Central memory CD4-positive, alpha-beta T cell (primary cell): ENCODE results near the gene GPR31.

Source experiments
- DNase-seq: peaks from one replicate; pipeline ENCODE4 v3.0.0; 2022

The GPR31 gene

GRCh38 chr6:167137881-167138280, 19.9 kb downstream of the GPR31 start:
- no peak for DNase-seq

DNA sequence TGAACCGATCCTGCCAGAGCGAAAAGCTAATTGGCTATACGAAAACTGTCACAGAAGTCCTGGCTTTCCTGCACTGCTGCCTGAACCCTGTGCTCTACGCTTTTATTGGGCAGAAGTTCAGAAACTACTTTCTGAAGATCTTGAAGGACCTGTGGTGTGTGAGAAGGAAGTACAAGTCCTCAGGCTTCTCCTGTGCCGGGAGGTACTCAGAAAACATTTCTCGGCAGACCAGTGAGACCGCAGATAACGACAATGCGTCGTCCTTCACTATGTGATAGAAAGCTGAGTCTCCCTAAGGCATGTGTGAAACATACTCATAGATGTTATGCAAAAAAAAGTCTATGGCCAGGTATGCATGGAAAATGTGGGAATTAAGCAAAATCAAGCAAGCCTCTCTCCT, 20.7 kb downstream of the GPR31 start:
- no peak for DNase-seq

GRCh38 chr6:167136376-167136775, 21.4 kb downstream of the GPR31 start:
- no peak for DNase-seq

DNA sequence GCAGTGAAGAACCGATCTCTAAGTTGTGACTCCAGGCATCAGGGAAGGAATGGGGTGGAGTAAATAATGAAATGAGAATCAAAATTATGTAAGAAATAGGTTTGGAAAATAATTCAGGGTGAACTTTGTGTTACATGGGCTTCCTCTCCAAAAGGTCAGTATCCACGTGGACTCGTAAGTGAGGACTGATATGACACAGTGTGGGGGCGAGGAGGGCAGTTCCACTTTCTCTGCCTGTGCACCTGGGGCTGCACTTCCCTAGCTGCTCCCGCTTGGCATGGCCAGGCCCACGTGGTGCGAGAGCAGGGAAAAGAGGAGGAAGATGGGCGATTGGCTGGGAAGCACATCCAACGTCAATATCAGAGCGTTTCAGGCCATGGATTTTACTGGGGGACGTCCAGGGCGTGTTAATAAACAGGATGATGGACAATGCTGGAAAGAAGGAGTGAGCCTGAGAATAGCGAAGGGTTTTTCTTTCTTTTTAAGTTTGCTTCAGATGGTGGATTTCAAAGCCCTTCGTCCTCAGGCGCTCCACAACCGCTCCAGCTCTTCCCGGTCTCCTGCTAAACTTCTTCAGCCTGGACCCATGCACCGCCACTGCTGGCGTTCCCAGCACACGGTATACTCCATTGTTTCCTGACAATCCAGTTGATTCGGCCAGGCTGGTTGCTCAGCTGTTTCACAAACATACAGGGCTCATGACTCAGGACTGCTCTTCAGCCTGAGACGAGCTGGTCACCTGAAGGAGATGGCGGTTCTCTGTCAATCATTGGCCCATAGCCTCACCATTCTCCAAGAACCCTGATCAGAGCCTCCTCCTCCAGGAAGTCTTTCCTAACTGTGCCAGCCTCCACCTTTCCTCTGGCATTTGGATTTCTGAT, 23.1 kb downstream of the GPR31 start:
- DNase-seq, result no peak

DNA sequence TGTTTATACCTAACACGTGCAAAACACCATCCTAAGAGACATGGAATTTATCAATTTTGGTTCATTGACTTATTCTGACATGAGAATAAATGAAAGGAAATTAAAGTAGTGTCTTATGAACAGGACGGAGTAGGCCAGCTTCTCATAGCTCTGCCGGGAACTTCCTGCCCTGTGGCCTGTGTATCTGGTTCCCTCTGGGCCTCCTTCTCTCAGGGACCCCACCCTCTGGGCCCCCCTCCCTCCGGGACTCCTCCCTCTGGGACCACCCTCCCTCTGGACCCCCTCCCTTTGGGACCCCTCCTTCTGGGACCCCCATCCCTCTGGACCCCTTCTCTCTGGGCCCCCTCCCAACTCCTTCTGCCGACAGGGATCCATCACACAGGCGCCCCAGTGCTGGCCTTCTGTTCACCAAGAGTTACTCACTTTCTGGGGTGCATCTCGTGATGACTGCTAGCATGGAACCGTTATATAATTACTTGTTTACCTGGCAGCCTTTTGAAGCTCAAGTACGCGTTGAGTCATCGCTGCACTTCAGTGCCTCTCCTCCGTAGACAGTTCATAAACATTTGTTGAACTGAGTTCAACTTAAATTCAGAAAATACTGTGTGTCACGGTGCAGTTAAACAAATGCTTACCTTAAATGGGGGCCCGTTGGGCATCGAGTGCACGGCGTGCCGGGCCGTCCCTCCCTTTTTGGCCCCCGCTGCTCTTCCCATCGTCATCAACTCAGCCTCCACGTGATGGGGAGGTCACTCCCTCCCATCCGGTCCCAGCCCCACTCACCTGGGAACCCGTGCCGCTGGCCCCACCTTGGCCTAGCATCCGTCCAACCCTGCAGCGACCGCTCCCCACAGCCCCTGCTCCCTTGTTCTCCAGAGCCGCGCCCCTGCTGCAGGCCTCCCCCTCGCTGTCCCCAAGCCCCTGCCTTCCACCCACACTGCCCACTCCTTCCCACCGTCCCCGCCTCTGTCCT, 26.8 kb downstream of the GPR31 start:
- DNase-seq, result no peak

DNA sequence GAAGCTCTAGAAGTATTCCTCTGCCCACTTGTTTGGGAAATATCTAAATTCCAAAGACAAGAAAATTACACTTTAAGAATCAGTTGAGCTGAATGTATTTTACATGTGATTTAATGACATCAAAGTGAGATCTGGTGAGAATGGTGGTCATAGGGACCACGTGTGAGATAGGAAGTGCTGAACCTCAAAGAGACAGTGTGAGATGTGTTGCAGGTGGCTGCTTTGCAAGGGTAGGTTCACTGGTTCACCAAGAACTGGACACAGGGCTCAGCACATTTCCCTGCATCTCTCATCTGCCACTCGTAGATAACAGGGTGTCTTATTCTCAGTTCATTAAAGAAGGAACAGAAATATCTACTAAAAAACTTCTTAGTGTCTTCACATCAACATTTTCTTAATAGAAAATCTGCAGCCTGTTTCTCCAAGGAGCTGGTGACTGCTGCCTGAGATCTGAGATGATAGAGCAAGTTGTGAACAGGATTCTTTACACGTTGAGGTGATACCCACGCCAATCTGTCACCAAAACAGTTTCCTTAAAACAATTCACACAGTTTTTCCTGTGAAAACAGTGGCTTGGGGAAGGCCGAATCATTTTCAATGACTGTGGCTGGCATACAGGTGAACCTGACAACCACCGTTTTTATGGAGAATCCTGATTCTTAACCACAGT, 27.6 kb downstream of the GPR31 start:
- DNase-seq, result no peak

- no peak for DNase-seq
Measured at GRCh38 chr6:167129562-167129961, 28.2 kb downstream of the GPR31 start.

- no peak for DNase-seq
Measured at GRCh38 chr6:167129159-167129558, 28.6 kb downstream of the GPR31 start.

- no peak for DNase-seq
Measured at GRCh38 chr6:167127785-167128531, 29.8 kb downstream of the GPR31 start.

GRCh38 chr6:167125855-167126349, 31.9 kb downstream of the GPR31 start:
- no peak for DNase-seq

DNA sequence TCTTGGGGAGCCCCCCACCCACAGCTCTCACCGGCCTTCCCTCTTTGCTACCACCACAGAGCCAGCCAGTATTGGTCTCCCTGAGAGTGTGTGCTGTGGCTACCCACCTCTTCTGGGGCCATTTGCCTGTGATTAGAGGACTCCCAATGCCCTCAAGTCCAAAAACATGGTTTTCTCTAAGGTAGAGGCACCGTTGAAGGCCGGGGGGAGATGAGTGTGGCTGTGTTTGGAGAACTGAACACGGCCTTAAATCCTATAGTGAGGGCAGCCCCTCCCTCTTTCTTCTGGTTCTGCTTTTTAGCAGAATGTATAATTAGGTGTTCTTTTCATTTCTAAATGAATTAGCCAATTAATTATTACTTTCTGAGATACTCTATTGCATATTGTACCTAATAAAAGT, 32.4 kb downstream of the GPR31 start:
- DNase-seq, result no peak

DNA sequence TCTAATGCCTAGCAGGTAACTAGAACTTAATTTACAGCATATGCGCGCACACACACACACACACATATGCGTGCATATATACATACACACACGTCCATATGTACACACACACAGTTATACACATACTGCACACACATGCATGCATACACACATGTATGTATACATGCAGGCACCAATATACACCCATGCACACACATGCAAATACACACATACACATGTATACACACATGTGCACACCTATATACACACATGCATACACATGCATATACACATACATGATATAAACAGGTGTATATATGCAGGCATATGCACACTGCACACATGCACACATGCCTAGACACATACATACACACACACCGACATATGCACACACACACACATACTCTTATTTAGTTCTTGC, 33.0 kb downstream of the GPR31 start:
- no peak for DNase-seq

- no peak for DNase-seq
Measured at GRCh38 chr6:167122827-167123657, 34.7 kb downstream of the GPR31 start, which contains the start of gene CCR6. Gene CCR6 (plus strand): TSS chr6:167123096. CDS start chr6:167136135, 13,039 bp downstream.

DNA sequence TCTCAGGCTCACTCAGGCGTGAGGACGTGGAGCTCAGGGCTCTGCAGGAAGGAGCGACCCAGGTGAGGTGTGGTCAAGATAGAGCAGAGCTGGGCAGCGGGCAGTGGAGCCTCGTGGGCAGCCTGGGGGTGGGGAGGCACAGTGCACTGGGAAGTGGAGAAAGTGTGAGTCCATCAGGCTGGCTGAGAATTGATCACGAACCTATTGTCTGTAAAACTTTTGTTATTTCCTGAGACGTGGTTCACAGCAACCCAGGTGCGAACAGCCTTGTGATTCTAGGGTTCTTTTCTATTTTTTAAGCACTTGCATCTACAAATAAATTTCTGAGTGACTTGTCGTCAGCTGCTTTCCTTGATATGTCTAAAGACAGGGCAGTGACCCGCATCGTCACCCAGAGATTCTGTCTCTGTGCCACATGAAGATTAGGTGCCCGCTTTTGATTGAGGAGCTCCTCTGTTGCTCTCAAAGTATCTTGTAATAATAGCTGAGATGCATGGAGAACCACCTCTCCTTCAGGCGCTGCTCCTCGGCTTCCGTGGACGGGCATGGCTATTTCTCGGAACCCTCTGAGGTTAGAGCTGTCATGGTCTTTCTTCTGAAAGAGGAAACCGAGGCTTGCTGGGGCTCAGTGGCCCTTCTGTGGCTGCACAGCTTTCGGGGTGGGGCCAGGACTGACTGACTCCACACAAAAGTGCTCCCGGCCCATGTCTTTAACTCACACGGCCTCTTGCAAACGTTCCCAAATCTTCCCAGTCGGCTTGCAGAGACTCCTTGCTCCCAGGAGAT, 35.5 kb downstream of the GPR31 start:
- DNase-seq, result no peak

GRCh38 chr6:167121335-167121841, 36.4 kb downstream of the GPR31 start:
- no peak for DNase-seq

DNA sequence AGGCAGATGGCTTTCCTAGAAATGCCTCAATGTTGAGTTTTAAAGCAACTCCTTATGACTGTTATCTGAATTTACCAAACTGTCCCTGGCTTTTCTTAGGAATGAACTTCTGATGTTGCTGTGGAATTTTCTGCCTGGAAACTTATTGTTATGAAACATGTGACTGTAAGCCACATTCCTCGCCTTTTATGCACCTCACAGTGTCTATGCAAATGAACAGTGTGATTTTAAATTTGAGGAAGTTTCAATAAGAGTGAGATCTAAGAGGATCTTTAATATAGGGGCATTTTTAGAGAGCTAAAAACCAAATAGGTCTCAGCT, 37.2 kb downstream of the GPR31 start:
- no peak for DNase-seq

DNA sequence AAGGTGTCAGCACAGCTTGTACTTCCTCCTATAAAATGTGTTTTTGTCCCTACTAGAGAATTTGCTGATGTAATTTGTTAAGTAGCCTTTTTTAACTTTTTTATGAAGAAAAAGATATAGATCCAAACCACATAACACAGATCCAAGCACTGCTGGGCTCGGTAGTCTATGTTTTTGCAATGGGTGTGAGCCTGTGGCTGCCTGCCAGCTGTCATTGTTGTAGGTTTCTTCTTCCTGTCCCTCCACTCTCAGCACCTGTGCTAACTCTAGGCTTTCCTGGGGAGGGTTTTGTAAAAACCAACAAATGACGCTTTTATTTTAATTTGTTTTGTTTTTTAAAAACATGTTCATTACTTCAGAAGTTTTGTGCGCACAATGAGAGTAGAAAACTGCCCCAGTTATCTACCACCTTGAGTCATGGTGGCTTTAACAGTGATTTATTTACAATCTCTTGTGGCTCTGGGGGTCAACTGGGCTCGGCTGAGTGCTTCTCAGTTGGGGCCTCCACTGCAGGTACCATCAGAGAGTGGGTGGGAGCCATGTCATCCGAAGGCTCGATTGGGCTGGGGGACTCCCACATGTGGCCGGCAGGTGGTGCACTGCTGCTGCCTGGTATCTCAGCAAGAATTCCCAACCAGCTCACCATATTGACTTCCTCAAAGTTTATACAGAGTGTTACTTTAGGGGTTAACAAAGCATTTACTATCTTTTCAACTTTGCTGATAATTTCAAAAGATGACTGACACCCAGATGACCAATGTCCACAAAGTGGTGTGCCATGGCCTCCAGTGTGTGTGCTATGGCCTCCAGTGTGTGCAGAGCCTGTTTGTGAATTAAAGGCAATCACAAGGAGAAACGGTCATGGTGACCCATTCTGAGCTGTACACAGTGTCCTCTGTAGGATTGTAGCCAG, 37.9 kb downstream of the GPR31 start:
- DNase-seq, result peak; percentile 91

- DNase-seq, result no peak
Measured at GRCh38 chr6:167118839-167119238, 38.9 kb downstream of the GPR31 start.

DNA sequence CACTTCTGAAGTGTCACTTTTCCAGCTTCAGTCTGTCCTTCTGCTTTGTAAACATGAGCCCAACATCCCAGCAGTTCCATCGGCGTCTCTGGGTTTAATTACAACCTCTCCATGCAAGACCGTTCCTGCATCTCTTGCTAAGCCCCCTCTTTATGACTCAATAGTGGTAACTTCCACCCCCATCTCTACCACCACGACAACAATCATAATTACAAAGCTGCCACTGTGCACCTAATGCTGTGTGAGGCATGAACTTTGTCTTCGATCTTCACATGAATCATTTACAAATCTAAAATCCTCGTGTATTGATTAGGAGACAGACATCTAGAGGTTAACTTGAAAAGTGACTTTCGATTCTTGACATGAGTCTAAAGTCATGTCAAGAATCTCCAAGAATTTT, 39.8 kb downstream of the GPR31 start:
- no peak for DNase-seq
